22Rv1 (cell line): ENCODE measurements around the gene OR2V2.

Source experiments
- CTCF ChIP-seq: fragments of 450-650 bp; IDR thresholded peaks from 2 replicates; pipeline ENCODE4 v1.5.1; 2017; ENCODE audit warnings: mild to moderate bottlenecking
- ZFX ChIP-seq: fragments of 450-650 bp; IDR thresholded peaks from 2 replicates; pipeline ENCODE4 v1.6.1; 2017; ENCODE audit warnings: antibody characterized with exemption, borderline replicate concordance

DNA sequence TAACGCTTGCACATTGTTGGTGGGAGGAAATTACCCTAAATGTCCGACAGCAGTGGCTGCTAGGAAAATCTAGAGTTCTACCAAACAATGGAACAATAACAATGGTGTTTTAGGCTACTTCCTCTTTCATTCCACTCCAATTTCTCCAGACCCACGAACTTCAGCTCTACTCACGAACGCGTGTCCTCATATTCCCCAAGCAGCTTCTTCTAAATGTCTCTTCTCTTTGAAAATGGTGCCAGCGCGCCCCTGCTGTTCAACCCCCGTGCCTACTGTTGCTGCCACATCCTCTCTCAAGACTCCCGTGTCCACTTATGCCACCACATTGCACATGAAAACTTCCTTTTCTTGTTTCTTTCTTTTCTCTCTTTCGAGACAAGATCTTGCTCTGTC lies 25.6 kb downstream of the OR2V2 start:
- TF ChIP-seq CTCF: peak; percentile 44
- no peak for TF ChIP-seq ZFX
